ENCODE measurements around the gene RHOV.

GRCh38 chr15:40893019-40893670, 19.1 kb upstream of the RHOV start:
- TF ChIP-seq CTCF (optimal IDR thresholded peaks at IDR 0.05 in 1 of 3, IDR thresholded peaks at IDR 0.05 in 1 of 3, conservative IDR thresholded peaks at IDR 0.05 in 1 of 3; ENCODE audit: extremely low read depth in 1 of 3, insufficient read depth in 2 of 3, low read length in 3 of 3) (no peak), EZH2 (IDR thresholded peaks at IDR 0.05; ENCODE audit: low read length) (no peak)

Data from keratinocyte (primary cell).